ENCODE data around the gene PHF13.

Gene PHF13

GRCh38 chr1:6602669-6603237 lies 10.8 kb upstream of the PHF13 start, which contains the start of gene KLHL21:
TSS of gene KLHL21 (minus strand) at chr1:6602869. CDS start at chr1:6602817, 52 bp downstream.
- DNase-seq (ENCODE audit: low spot score): peak; percentile 91

DNA sequence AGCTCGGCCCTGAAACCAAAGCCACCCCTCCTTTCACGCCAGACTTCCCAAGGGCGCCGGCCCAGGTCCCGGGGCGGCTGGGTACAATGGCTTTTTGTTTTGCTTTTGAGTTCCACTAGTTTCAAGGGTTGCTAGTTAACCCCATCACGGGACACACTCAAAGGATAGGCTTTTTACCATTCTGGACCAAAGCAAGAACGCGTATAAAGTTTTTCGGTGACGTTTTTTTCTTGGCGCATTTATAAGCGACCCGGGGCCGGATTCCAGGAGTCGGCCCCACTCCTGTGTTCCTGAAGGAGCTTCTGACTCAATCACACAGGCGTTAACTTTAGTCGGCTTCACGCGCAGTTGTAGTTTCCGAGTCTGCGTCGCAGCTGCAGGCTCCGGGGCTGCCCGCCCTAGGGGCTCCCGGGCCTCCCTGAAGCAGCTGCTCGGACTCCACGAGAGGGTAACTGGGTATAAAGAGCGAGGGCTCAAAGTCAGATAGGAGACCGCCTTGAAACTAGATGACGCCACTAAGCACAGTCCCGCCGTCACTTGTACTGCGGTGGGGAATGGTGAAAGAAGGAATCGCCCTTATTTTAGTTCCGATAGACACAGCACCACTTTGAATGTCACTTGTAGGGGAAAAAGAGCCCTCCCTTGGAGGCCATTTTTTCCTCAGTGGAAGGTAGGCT lies 10.2 kb upstream of the PHF13 start:
- DNase-seq (ENCODE audit: low spot score): peak; percentile 84

DNA sequence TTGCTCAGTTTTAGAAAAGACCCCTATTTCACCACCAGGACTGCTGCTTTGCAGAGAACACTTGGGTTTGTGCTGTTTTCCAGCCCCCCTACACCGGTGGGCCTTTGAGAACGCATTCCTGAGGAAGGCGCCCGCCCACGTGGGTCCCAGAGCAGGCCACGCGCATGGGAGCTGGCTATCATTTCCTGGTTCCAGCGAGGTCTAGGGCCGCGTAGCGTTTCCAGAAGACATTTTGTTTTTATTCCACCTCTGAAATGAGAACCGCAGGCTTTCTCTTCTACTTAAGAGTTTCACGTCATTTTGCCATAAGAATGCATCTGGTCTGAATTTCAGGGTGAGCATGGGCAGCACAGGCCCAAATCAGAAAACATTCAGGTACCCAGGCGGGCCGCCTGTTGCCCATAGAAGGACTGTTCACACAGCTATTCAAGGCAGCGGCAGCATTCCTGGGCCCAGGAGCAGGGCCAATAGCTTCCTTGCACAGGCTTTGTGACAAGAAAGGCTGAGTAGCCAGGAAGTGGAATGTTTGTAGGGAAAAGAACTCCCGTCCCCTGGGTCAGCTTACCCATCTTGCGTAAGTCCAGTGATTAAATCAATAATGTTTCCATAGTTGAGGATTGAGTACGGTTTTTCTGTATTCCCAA lies 9.5 kb upstream of the PHF13 start:
- peak; percentile 83 for DNase-seq (ENCODE audit: low spot score)

DNA sequence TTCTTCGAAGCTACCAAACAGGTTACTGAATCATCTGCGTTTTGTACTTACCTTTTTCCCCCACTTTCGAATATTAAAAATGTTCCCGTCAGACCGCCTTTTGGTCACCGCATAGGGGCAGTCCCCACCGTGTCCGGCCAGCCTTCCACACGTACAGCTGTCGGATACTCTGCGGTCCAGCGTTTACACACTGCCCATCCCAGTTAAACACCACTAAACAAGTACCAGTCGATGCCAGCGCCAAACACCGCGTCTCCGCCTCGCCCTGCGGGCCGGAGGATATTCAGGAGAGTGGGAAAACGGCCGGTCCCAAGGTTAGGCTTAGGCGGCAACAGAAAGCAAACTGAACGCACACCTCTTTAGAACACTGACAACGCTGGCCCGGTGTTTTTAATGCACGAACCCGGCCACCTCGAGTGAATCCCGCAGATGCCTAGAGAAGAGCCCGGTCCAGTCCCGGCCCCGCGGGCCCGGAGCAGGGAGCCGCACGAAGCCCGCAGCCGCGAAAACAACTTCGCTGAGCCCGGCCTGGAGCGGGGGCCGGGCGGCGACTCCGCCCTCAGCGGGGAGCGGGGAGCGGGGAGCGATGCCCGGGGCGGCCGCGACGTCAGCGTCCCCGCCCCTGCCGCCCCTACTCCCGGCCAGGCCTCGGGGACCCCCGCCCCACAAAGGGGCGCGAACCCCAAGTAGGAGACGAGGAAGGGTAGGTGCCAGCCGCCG lies 730 bp upstream of the PHF13 start:
- DNase-seq (ENCODE audit: low spot score): peak; percentile 76

- DNase-seq (ENCODE audit: low spot score): peak; percentile 76
Measured at GRCh38 chr1:6614019-6614928, 743 bp downstream of the PHF13 start.

DNA sequence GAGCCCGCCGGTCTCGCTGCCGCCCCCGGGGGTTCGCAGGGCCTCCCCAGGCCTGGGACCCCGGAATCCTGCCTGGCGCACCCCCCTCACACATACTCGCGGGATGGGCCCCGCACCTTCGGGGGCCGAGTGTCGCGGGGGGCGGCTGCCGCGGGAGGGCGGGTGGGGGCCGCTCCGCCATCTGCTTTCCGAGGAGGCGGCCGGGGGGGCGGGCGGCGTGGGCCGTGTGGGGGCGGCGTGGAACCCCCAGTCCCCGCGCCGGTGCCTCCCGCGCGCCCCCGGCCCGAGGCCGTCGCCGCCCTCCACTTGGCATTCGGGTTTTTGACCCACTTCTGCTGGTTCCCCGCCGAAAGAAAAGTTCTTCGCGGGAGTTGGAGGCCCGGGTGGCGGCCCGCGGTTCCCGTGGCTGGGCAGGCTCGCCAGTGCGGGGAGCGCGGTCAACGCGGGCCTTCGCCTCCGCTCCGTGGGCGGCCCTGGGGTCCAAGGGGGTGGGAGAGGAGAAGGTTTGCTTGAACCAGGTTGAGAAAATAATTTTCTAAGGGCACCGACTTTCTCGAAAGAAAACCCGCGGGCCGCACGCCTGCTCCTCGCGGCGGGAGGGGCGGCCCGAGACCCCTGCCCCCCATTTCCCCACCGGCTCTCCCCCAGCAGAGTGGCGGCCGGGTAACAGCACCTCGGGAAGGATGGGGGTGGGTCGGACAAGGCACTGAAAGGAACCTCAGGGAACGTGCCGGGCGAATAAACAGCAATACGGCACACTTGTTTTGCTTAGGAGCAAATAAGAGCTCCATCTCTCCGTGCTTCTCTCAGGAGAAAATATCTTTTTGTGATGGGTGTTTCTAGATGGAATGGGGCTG lies 1.6 kb downstream of the PHF13 start:
- no peak for DNase-seq (ENCODE audit: low spot score)

DNA sequence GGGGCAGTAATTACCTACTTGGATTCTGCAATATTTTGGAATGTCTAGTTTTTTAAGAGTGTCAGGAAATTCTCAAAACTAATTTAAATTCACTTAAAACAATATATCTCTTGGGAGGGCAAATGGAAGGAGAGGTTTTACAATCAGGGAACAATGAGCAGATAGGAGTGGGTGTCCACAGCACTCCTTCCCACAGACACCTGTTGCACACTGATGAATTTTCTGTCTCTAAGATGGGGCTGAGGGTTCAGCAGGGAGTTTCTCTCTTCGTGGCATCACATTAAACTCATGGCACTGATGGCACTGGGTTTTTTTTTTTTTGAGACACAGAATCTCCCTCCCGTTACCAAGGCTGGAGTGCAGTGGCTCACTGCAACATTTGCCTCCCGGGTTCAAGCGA lies 5.5 kb downstream of the PHF13 start:
- DNase-seq (ENCODE audit: low spot score): no peak

- DNase-seq (ENCODE audit: low spot score): no peak
Measured at GRCh38 chr1:6621429-6622391, 8.2 kb downstream of the PHF13 start.

- DNase-seq (ENCODE audit: low spot score): no peak
Measured at GRCh38 chr1:6622396-6623152, 9.0 kb downstream of the PHF13 start.

- no peak for DNase-seq (ENCODE audit: low spot score)
Measured at GRCh38 chr1:6623269-6623965, 9.9 kb downstream of the PHF13 start.

DNA sequence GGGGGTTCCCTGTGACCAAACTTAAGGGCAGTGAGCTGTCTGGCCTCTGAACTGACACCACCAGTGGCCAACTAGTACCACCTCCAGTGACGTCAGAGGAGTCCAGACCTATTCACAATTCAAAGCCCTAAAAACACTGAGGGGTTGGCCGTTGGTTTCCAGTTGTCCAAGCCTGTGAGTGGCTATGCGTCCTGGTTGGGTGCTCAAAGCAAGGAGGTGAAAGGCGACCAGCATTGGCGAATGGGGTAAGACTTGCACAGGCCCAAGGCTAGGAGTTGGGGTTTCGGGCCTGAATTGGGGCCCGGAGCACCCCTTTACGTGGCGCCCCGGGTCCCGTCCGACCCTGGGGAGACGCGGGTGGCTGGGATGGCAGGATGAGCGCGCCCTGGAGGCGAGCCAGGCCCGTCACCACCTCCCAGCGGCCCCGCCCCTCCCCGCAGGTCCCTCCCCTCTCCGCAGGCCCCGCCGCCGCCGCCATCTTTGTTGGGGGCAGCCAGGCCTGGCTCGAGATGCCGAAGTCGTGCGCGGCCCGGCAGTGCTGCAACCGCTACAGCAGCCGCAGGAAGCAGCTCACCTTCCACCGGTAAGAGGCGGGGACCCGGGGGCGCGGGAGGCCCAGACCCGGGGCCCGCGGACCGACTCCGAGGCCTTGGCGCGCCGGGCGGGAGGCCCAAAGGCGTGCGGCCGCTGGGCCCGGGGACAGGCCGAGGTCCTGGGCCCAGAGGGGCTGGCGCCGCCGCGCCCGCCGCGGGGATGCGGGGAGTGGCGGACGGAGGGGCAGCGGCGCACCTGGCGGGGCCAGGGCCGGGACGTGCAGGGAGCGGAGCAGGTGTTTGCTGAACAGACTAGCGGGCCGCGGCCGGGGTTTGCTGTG lies 11.4 kb downstream of the PHF13 start, which contains the start of gene THAP3:
Gene THAP3, plus strand, starts transcription at position 159 of the 874 bp plus-strand sequence. Its CDS starts 351 bp downstream, at position 510.
- peak; percentile 91 for DNase-seq (ENCODE audit: low spot score)

DNA sequence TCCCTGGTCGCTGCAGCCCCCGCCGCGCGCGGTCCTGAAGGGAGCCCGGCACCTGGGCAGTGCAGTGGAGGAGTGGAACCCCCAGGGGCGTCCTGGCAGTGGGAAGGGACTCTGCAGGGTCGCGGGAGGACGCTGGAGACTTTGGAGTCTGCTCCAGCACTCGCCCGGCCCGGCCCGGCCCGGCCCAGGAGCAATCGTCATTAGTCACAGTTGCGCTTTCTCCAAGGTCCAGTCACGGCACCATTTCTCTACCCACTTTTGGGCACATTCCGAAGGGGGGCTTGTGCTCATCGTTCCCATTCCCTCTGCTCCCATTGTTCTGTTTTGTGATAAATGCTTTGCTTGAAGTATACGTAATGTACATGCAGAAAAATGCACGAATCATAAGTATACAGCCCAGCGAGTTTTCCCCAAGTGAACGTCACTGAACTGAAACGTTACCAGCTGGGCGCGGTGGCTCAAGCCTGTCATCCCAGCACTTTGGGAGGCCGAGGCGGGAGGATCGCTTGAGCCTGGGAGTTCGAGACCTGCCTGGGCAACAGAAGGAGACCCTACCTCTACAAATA lies 12.1 kb downstream of the PHF13 start:
- no peak for DNase-seq (ENCODE audit: low spot score)

DNA sequence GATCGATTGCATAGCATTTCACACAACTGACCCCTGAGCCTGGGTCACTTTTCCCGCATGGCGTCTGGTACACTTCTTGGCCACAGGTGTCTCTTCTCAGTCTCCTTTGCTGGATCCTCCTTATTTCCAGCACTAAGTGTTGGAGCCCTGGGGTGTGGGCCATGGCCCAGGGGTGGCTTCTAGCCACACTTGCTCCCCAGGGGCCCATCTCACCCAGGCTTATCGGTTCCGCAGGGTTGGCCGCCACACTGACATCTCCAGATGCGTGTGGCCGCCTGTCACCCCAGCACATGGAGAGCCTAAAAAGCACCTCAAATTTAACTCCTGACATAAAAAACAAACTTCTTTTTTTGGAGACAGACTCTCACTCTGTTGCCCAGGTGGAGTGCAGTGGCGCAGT lies 13.5 kb downstream of the PHF13 start:
- DNase-seq (ENCODE audit: low spot score): no peak

GRCh38 chr1:6627841-6628545 lies 14.5 kb downstream of the PHF13 start:
- no peak for DNase-seq (ENCODE audit: low spot score)

DNA sequence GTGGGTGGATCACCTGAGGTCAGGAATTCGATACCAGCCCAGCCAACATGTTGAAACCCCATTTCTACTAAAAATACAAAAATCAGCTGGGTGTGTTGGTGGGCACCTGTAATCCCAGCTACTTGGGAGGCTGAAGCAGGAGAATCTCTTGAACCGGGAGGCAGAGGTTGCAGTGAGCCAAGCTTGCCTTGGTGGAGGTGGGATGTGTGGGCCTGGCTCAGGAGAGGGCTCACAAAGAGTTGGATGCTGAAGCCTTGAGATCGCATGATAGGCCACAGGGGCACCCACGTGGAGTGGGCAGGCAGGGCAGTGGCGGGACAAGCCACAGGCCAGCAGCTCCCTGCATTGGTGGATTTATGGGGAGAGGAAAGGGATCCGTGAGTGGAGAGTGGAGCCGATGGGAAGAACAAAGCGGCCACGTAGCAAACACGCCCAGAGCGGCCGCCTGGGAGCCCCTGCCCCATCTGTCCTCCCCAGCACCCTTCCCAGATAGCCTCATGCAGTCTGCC lies 15.5 kb downstream of the PHF13 start:
- DNase-seq (ENCODE audit: low spot score): no peak

DNA sequence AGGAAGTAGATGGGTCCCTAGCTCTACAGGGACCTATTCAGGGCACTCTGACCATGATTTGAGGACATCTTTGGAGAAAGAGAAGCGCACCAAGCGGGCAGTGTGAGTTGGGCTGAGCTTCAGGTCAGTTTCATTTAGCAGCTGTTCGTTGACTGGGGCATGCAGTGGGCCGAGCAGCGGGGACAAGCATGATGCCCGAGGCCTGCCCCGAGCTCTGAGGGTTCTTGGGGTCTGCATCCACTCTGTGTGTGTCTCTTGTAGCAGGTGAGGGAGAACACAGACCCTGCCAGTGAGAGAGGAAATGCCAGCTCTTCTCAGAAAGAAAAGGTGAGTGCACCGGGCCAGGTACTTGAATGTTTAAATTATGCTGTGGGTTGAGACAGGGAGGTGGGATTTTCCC lies 16.5 kb downstream of the PHF13 start:
- DNase-seq (ENCODE audit: low spot score): no peak

All from left forelimb (tissue), 1 donor.